ENCODE measurements around the gene RFX3. TPM values are rescaled to one million over a fixed set of nuclear protein-coding genes. Genes with fewer than 3 reads are reported as not detected.

RFX3 gene
- total RNA-seq, 2 experiments from 2014 or later: 22.9 to 24.8 TPM

- ChIA-PET CTCF (no interaction called here), POLR2A (interaction anchor here (0.7 kb wide), 1 partner anchor 1334 kb away, joined by 3 read pairs; no protein-coding TSS in a partner anchor)
- intact Hi-C loops (cut with DNase I, micrococcal nuclease): loop anchor here (5.0 to 10.0 kb wide), 2 partner anchors 307 to 325 kb away; no protein-coding TSS in a partner anchor
- Mint-ChIP-seq H3K27me3 (peaks cover 40% of the 10 kb centered on the region), H3K4me3 (no peak overlapping the region), H3K9me3 (no peaks in the 10 kb centered on the region), H3K36me3 (ENCODE audit: low read depth) (no peaks in the 10 kb centered on the region), H3K27ac (no peak overlapping the region), H3K4me1 (ENCODE audit: low read depth) (no peaks in the 10 kb centered on the region)
- no peak overlapping the region for H3K4me3 ChIP-seq (ENCODE audit: low read length)
- peaks cover 7% of the 10 kb centered on the region for H3K4me1 ChIP-seq (ENCODE audit: insufficient read depth, low read length)
- no peaks in the 10 kb centered on the region for H3K36me3 ChIP-seq (ENCODE audit: insufficient read depth, low read length)
- ATAC-seq (ENCODE audit: poor library complexity): no peak
- H3K9me3 ChIP-seq (ENCODE audit: control insufficient read depth in 1 of 2, insufficient read depth in 1 of 2, low read length in 2 of 2): peaks cover 0 to 12% of the 10 kb centered on the region in 2 experiments
- no peak for TF ChIP-seq CTCF (IDR thresholded peaks at IDR 0.05)
- DNase-seq: no peak
- no peak overlapping the region for H3K27ac ChIP-seq (ENCODE audit: low read depth in 1 of 2, low read length in 2 of 2)
- peaks cover 20 to 21% of the 10 kb centered on the region in 2 experiments for H3K27me3 ChIP-seq (ENCODE audit: control insufficient read depth in 1 of 2, insufficient read depth in 2 of 2, low read length in 2 of 2)
These were observed 346.1 kb downstream of the RFX3 start for GRCh38 chr9:3179711-3180110.

- H3K27me3 Mint-ChIP-seq: peaks cover 40% of the 10 kb centered on the region
- no peaks in the 10 kb centered on the region for H3K36me3 ChIP-seq (ENCODE audit: insufficient read depth, low read length)
- no peak overlapping the region for H3K27ac Mint-ChIP-seq
- no peak for ATAC-seq (ENCODE audit: poor library complexity)
- ChIA-PET POLR2A (no interaction called here), CTCF (interaction anchor here (0.5 kb wide), 1 partner anchor 398 kb away, joined by 3 read pairs; no protein-coding TSS in a partner anchor)
- peaks cover 0 to 12% of the 10 kb centered on the region in 2 experiments for H3K9me3 ChIP-seq (ENCODE audit: control insufficient read depth in 1 of 2, insufficient read depth in 1 of 2, low read length in 2 of 2)
- no peak overlapping the region for H3K4me3 Mint-ChIP-seq
- peaks cover 20 to 21% of the 10 kb centered on the region in 2 experiments for H3K27me3 ChIP-seq (ENCODE audit: control insufficient read depth in 1 of 2, insufficient read depth in 2 of 2, low read length in 2 of 2)
- H3K9me3 Mint-ChIP-seq: no peaks in the 10 kb centered on the region
- no peaks in the 10 kb centered on the region for H3K36me3 Mint-ChIP-seq (ENCODE audit: low read depth)
- H3K27ac ChIP-seq (ENCODE audit: low read depth in 1 of 2, low read length in 2 of 2): no peak overlapping the region
- DNase-seq: no peak
- H3K4me1 Mint-ChIP-seq (ENCODE audit: low read depth): no peaks in the 10 kb centered on the region
- H3K4me1 ChIP-seq (ENCODE audit: insufficient read depth, low read length): peaks cover 7% of the 10 kb centered on the region
- no peak overlapping the region for H3K4me3 ChIP-seq (ENCODE audit: low read length)
- intact Hi-C loops (cut with DNase I, micrococcal nuclease): no loop called here
- TF ChIP-seq CTCF (IDR thresholded peaks at IDR 0.05): no peak
These were observed 347.9 kb downstream of the RFX3 start for GRCh38 chr9:3177936-3178335.

GRCh38 chr9:3177146-3177761 lies 348.5 kb downstream of the RFX3 start:
- Mint-ChIP-seq H3K4me1 (ENCODE audit: low read depth) (no peaks in the 10 kb centered on the region), H3K27me3 (peaks cover 34% of the 10 kb centered on the region), H3K27ac (no peak overlapping the region), H3K9me3 (no peaks in the 10 kb centered on the region), H3K4me3 (no peak overlapping the region), H3K36me3 (ENCODE audit: low read depth) (no peaks in the 10 kb centered on the region)
- Histone ChIP-seq H3K4me1 (ENCODE audit: insufficient read depth, low read length) (peaks cover 7% of the 10 kb centered on the region), H3K36me3 (ENCODE audit: insufficient read depth, low read length) (no peaks in the 10 kb centered on the region), H3K27me3 (ENCODE audit: control insufficient read depth in 1 of 2, insufficient read depth in 2 of 2, low read length in 2 of 2) (peaks cover 17 to 20% of the 10 kb centered on the region in 2 experiments), H3K4me3 (ENCODE audit: low read length) (no peak overlapping the region), H3K9me3 (ENCODE audit: control insufficient read depth in 1 of 2, insufficient read depth in 1 of 2, low read length in 2 of 2) (peaks cover 0 to 12% of the 10 kb centered on the region in 2 experiments), H3K27ac (ENCODE audit: low read depth in 1 of 2, low read length in 2 of 2) (no peak overlapping the region)
- TF ChIP-seq CTCF (IDR thresholded peaks at IDR 0.05): no peak
- ChIA-PET CTCF (no interaction called here), POLR2A (no interaction called here)
- intact Hi-C loops (cut with DNase I, micrococcal nuclease): no loop called here
- DNase-seq (no peak), ATAC-seq (ENCODE audit: poor library complexity) (no peak)
